Endodermal cell (in vitro differentiated cells): ENCODE measurements around the gene VPS16. TPM values are rescaled to one million over a fixed set of nuclear protein-coding genes. Genes with fewer than 3 reads are reported as not detected.

ENCODE experiments used
- DNase-seq: peaks from one replicate; pipeline ENCODE4 v3.0.0-alpha.2; 2017
- H3K27ac ChIP-seq: 2 replicates; pipeline ENCODE4 v1.5.1; 2013; ENCODE audit warnings: mild to moderate bottlenecking, low read depth, low read length, moderate library complexity
- H3K27me3 ChIP-seq: 2 replicates; pipeline ENCODE4 v1.6.1; 2013; ENCODE audit warnings: mild to moderate bottlenecking, low read length, moderate library complexity; ENCODE audit not compliant: insufficient read depth, control insufficient read depth, poor library complexity, severe bottlenecking
- H3K36me3 ChIP-seq: 2 replicates; pipeline ENCODE4 v1.7.0; 2013; ENCODE audit warnings: mild to moderate bottlenecking, low read length, moderate library complexity; ENCODE audit not compliant: control insufficient read depth, insufficient read depth
- H3K4me1 ChIP-seq: one replicate; pipeline ENCODE4 v1.7.0; 2013; ENCODE audit warnings: low read length; ENCODE audit not compliant: control insufficient read depth, insufficient read depth
- H3K4me3 ChIP-seq: 2 replicates; pipeline ENCODE4 v1.5.1; 2013; ENCODE audit warnings: mild to moderate bottlenecking, low read length, moderate library complexity
- H3K9ac ChIP-seq: 2 replicates; pipeline ENCODE4 v1.6.1; 2013; ENCODE audit warnings: mild to moderate bottlenecking, low read length, moderate library complexity; ENCODE audit not compliant: poor library complexity, severe bottlenecking; ENCODE audit errors: extremely low read depth
- H3K9me3 ChIP-seq: 2 replicates; pipeline ENCODE4 v1.6.1; 2013; ENCODE audit warnings: mild to moderate bottlenecking, low read length, moderate library complexity; ENCODE audit not compliant: control insufficient read depth
- H3K27ac Mint-ChIP-seq: 2 replicates; pipeline ENCODE4 v1.8.0; 2020; ENCODE audit warnings: mixed read lengths
- H3K27me3 Mint-ChIP-seq: 2 replicates; pipeline ENCODE4 v1.8.0; 2021; ENCODE audit warnings: mild to moderate bottlenecking, mixed read lengths; ENCODE audit not compliant: insufficient read depth
- H3K36me3 Mint-ChIP-seq: 2 replicates; pipeline ENCODE4 v1.8.0; 2020; ENCODE audit warnings: low read depth, mixed read lengths
- H3K4me1 Mint-ChIP-seq: 2 replicates; pipeline ENCODE4 v1.8.0; 2020; ENCODE audit warnings: mixed read lengths
- H3K4me3 Mint-ChIP-seq: 2 replicates; pipeline ENCODE4 v1.8.0; 2020; ENCODE audit warnings: mild to moderate bottlenecking, moderate library complexity, mixed read lengths
- H3K9me3 Mint-ChIP-seq: 2 replicates; pipeline ENCODE4 v1.8.0; 2020; ENCODE audit warnings: mild to moderate bottlenecking, mixed read lengths
- WGBS, 2 experiments: methylation state at CpG; one replicate each; pipeline versions ENCODE4 v1.1.5 to v1.1.7; 2013; ENCODE audit warnings: missing lambda C conversion rate in 2 of 2, mixed read lengths in 1 of 2; ENCODE audit not compliant: insufficient coverage in 1 of 2, insufficient read length in 1 of 2; 5-methylcytosine and 5-hydroxymethylcytosine counted together
- total RNA-seq, 2 donors: library from RNA; stranded (reverse); fragmentation: NEBNext Ultra II Directional in 1 of 2; extraction: Animal tissue kit (Norgen Biotek cat#: 25700) in 1 of 2; gene quantifications; 2 replicates in 1 of 2; 3 replicates in 1 of 2; pipeline ENCODE4 v1.2.1, GENCODE V29; 2021
- TF ChIP-seq, protein P1 (sequence below): fragments of 200-600 bp; sonication (generic); conservative IDR thresholded peaks from 2 replicates; pipeline ENCODE4 v1.5.0; 2021; ENCODE audit warnings: antibody characterized with exemption, mild to moderate bottlenecking

The VPS16 gene
- total RNA-seq, 2 donors from 2014 or later, result 36.8 to 37.5 TPM

DNA sequence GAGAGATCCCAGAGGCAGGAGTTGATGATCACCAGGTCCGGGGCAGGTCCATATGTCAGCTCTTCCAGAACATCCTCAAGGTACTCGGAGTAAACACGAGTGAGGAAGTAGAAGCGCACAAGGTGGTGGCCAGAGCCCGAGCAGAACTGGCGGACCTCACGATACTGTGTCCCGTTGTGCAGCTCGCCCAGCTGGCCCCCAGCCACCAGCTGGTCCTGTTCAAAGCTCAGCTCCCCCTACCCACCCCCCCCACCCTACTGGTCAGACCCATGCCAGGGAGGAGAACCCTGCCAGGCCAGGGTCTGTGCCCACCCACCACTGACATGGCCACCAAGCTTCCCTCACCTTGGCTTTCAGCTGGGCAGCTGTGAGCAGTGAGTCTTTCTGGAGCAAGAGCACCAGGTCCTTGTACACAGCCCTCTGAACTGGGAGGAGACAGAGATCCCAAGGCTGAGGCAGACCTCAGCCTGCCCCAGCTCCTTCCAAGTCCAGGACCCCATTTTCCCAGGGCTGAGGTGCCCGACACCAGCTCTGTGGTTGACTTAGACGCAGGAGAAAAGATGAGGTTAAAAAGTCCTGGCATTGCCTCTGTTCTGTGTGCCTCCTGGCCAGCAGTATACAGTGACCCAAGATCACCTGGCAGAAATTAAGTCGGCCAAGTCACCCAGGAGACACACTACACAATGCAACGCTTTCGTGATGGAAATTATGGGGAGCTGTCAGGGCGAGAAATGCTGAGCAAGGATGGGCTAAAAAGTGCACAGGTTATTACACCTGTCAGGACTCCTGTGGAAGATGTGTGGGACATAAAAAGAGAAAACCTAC, 1.5 kb upstream of the VPS16 start:
- Histone ChIP-seq H3K27ac (no peak overlapping the region), H3K36me3 (peaks cover 5% of the 10 kb centered on the region), H3K4me3 (peak overlapping the region; percentile 89), H3K9me3 (no peaks in the 10 kb centered on the region), H3K27me3 (no peaks in the 10 kb centered on the region), H3K9ac (no peak overlapping the region), H3K4me1 (no peaks in the 10 kb centered on the region)
- WGBS, 2 experiments, result 95 to 97% methylated on average over 6 to 15 of the region's 15 CpGs
- H3K27ac Mint-ChIP-seq, result no peak overlapping the region
- DNase-seq, result no peak
- peak overlapping the region; percentile 76 for H3K4me3 Mint-ChIP-seq
- H3K4me1 Mint-ChIP-seq, result no peaks in the 10 kb centered on the region
- peaks cover 12% of the 10 kb centered on the region for H3K27me3 Mint-ChIP-seq
- H3K36me3 Mint-ChIP-seq, result peaks cover 41% of the 10 kb centered on the region
- TF ChIP-seq, protein P1, sequence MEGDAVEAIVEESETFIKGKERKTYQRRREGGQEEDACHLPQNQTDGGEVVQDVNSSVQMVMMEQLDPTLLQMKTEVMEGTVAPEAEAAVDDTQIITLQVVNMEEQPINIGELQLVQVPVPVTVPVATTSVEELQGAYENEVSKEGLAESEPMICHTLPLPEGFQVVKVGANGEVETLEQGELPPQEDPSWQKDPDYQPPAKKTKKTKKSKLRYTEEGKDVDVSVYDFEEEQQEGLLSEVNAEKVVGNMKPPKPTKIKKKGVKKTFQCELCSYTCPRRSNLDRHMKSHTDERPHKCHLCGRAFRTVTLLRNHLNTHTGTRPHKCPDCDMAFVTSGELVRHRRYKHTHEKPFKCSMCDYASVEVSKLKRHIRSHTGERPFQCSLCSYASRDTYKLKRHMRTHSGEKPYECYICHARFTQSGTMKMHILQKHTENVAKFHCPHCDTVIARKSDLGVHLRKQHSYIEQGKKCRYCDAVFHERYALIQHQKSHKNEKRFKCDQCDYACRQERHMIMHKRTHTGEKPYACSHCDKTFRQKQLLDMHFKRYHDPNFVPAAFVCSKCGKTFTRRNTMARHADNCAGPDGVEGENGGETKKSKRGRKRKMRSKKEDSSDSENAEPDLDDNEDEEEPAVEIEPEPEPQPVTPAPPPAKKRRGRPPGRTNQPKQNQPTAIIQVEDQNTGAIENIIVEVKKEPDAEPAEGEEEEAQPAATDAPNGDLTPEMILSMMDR, result no peak
- no peaks in the 10 kb centered on the region for H3K9me3 Mint-ChIP-seq

DNA sequence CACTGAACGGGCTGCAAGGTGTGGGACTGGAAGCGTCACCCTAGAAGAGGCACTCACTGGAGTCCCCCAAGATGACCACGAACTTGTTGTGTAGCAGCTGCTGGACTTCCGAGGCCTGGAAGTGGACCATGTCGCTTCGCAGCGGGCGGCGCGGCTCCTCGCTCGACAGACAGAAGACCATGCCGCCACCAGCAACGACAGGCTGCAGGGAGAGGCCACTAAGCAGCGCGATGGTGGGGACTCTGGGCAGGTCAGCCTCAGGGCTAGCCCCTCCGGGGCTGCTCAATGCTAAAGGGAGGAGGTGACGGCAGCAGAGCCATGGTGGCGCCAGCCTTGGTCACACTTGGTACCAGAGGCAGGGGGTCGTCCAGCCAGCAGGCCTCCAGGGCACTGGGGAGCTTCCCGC, 810 bp upstream of the VPS16 start:
- Histone ChIP-seq H3K4me1 (no peaks in the 10 kb centered on the region), H3K9ac (no peak overlapping the region), H3K27me3 (no peaks in the 10 kb centered on the region), H3K4me3 (peak overlapping the region; percentile 89), H3K27ac (no peak overlapping the region), H3K9me3 (no peaks in the 10 kb centered on the region), H3K36me3 (peaks cover 5% of the 10 kb centered on the region)
- H3K4me1 Mint-ChIP-seq, result no peaks in the 10 kb centered on the region
- DNase-seq, result no peak
- no peak overlapping the region for H3K27ac Mint-ChIP-seq
- H3K4me3 Mint-ChIP-seq, result peak overlapping the region; percentile 76
- 94% methylated on average over 15 to 21 of the region's 21 CpGs for WGBS, 2 experiments
- H3K27me3 Mint-ChIP-seq, result peaks cover 12% of the 10 kb centered on the region
- peaks cover 37% of the 10 kb centered on the region for H3K36me3 Mint-ChIP-seq
- H3K9me3 Mint-ChIP-seq, result no peaks in the 10 kb centered on the region
- TF ChIP-seq, protein P1, result no peak

DNA sequence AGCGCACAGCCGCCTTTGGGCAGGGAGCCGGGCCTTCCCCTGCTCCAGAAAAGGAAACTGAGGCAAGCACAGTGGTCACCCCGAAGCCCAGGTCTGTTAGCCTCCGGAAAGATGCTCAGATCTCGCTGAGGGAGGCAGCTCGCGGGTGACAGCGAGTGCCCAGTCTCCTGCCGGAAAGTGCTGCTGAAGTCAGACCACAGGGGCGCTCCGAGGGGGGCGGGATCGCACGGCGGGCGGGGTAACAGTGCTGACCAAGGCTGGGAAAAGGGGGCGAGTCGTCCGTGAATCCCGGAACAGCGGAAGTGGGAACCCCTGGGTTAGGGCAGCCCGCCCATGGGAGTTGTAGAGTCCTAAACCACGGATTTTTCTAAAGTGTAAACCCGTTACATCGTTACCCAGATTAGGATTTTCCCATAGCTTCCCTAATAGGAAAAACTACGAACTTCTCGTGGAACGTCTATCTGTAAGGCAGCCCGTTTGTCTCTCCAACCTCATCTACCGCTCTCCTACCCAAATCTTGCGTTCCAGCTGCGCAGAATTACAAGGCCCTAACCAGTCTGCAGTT, 504 bp downstream of the VPS16 start:
- 5 to 10% methylated on average over 22 to 33 of the region's 33 CpGs for WGBS, 2 experiments
- peak overlapping the region; percentile 76 for H3K4me3 Mint-ChIP-seq
- H3K36me3 ChIP-seq, result no peaks in the 10 kb centered on the region
- DNase-seq, result peak; percentile 81
- TF ChIP-seq, protein P1, result no peak
- H3K27me3 ChIP-seq, result no peaks in the 10 kb centered on the region
- peaks cover 29% of the 10 kb centered on the region for H3K36me3 Mint-ChIP-seq
- H3K9me3 ChIP-seq, result no peaks in the 10 kb centered on the region
- H3K9me3 Mint-ChIP-seq, result no peaks in the 10 kb centered on the region
- H3K27me3 Mint-ChIP-seq, result peaks cover 12% of the 10 kb centered on the region
- peak overlapping the region; percentile 49 for H3K9ac ChIP-seq
- H3K4me1 ChIP-seq, result no peaks in the 10 kb centered on the region
- peak overlapping the region; percentile 89 for H3K4me3 ChIP-seq
- H3K27ac Mint-ChIP-seq, result no peak overlapping the region
- H3K4me1 Mint-ChIP-seq, result no peaks in the 10 kb centered on the region
- H3K27ac ChIP-seq, result no peak overlapping the region
